ENCODE measurements around the gene HTR4. TPM values are rescaled to one million over a fixed set of nuclear protein-coding genes. Genes with fewer than 3 reads are reported as not detected.

Gene HTR4
- total and polyA plus RNA-seq, 2 of the 4 experiments (the other 2 are of a cell fraction), result not detected

DNA sequence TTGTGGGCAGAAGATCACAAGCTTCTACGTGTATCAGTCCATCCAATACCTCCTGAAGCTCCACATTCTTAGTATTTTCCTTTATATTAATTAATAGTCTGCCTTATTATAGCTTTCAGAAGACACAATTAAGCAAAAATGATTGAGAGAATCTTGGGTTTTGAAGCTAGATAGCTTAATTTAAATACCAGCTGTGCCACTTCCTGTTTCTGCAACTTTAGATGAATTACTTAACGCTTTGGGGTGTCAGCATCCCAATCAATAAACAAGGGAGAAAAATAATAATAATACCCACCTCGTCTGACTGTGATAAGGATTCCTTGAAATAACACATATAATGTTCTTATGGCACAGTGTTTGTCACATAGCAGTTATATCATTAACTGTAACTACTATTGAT lies 44.7 kb upstream of the HTR4 start:
- no peak overlapping the region for H2BK120ac ChIP-seq (ENCODE audit: low read depth, low read length)
- no peak for TF ChIP-seq ELK1 (IDR thresholded peaks at IDR 0.05; ENCODE audit: borderline replicate concordance, low read depth, low read length)
- no peak for TF ChIP-seq MAFK (IDR thresholded peaks at IDR 0.05; ENCODE audit: low read depth, low read length)
- TF ChIP-seq USF2 (IDR thresholded peaks at IDR 0.05; ENCODE audit: low read depth, low read length), result no peak
- no peak for TF ChIP-seq RAD21 (IDR thresholded peaks at IDR 0.05; ENCODE audit: low read length)
- no peak for TF ChIP-seq POLR2A (IDR thresholded peaks at IDR 0.05; ENCODE audit: low read depth, low read length)
- TF ChIP-seq NFE2L2 (IDR thresholded peaks at IDR 0.05; ENCODE audit: low read depth, low read length), result no peak
- TF ChIP-seq, protein P1, sequence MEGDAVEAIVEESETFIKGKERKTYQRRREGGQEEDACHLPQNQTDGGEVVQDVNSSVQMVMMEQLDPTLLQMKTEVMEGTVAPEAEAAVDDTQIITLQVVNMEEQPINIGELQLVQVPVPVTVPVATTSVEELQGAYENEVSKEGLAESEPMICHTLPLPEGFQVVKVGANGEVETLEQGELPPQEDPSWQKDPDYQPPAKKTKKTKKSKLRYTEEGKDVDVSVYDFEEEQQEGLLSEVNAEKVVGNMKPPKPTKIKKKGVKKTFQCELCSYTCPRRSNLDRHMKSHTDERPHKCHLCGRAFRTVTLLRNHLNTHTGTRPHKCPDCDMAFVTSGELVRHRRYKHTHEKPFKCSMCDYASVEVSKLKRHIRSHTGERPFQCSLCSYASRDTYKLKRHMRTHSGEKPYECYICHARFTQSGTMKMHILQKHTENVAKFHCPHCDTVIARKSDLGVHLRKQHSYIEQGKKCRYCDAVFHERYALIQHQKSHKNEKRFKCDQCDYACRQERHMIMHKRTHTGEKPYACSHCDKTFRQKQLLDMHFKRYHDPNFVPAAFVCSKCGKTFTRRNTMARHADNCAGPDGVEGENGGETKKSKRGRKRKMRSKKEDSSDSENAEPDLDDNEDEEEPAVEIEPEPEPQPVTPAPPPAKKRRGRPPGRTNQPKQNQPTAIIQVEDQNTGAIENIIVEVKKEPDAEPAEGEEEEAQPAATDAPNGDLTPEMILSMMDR (conservative IDR thresholded peaks at IDR 0.05; ENCODE audit: low read depth, low read length), result no peak
- no peak for TF ChIP-seq MXI1 (IDR thresholded peaks at IDR 0.05; ENCODE audit: borderline replicate concordance, low read depth, low read length)
- no peak for TF ChIP-seq CHD1 (IDR thresholded peaks at IDR 0.05; ENCODE audit: low read depth, low read length)
- no peak for TF ChIP-seq BHLHE40 (IDR thresholded peaks at IDR 0.05; ENCODE audit: low read depth, low read length)
- no peak for TF ChIP-seq CEBPB (IDR thresholded peaks at IDR 0.05; ENCODE audit: low read depth, low read length)
- TF ChIP-seq RCOR1 (IDR thresholded peaks at IDR 0.05; ENCODE audit: insufficient replicate concordance, low read length), result no peak
- TF ChIP-seq FOS (IDR thresholded peaks at IDR 0.05; ENCODE audit: low read depth, low read length), result no peak
- no peak for TF ChIP-seq MAZ (IDR thresholded peaks at IDR 0.05; ENCODE audit: borderline replicate concordance, low read depth, low read length)
- TF ChIP-seq RFX5 (IDR thresholded peaks at IDR 0.05; ENCODE audit: low read depth, low read length), result no peak
- TF ChIP-seq SMC3 (IDR thresholded peaks at IDR 0.05; ENCODE audit: low read depth, low read length), result no peak
- no peak overlapping the region for H3K4ac ChIP-seq (ENCODE audit: low read depth, low read length)
- dilution Hi-C loops (cut with HindIII; ENCODE audit: low sequenced_read_pairs, unreplicated experiment) (no loop called here), intact Hi-C loops (cut with micrococcal nuclease) (no loop called here), in situ Hi-C loops (cut with MboI; ENCODE audit: low sequenced_read_pairs) (no loop called here)
- H3K27ac ChIP-seq (ENCODE audit: insufficient read depth, low read length), result no peak overlapping the region
- no peaks in the 10 kb centered on the region for H3K79me1 ChIP-seq (ENCODE audit: low read depth in 1 of 2, low read length in 2 of 2)
- H2BK20ac ChIP-seq (ENCODE audit: low read depth, low read length), result no peak overlapping the region
- H2BK15ac ChIP-seq (ENCODE audit: low read depth, low read length), result no peak overlapping the region
- H3K4me1 ChIP-seq (ENCODE audit: control insufficient read depth, insufficient read depth, low read length), result no peaks in the 10 kb centered on the region
- ATAC-seq (ENCODE audit: low read depth) (no peak), DNase-seq (no peak)
- no peaks in the 10 kb centered on the region for H4K20me1 ChIP-seq (ENCODE audit: insufficient read depth, low read length)
- no peak overlapping the region for H3K9ac ChIP-seq (ENCODE audit: low read depth, low read length)
- no CpG with 5 or more reads among the region's 3 CpGs for WGBS, 2 experiments (ENCODE audit: extremely low coverage in 2 of 2, insufficient read length in 1 of 2)
- H3K9me1 ChIP-seq (ENCODE audit: insufficient read depth, low read length), result no peaks in the 10 kb centered on the region
- no peak overlapping the region for H3K14ac ChIP-seq (replicated peaks; ENCODE audit: low read depth, low read length)
- no peak overlapping the region for H2AFZ ChIP-seq (replicated peaks; ENCODE audit: low read length, poor library complexity)
- no peak overlapping the region for H3K56ac ChIP-seq (ENCODE audit: extremely low read depth, insufficient read depth, low read length)
- H3K27me3 ChIP-seq (ENCODE audit: control insufficient read depth, insufficient read depth, low read length), result no peaks in the 10 kb centered on the region
- no peak overlapping the region for H4K5ac ChIP-seq (ENCODE audit: low read depth, low read length)
- no peak overlapping the region for H3K23ac ChIP-seq (ENCODE audit: low read depth, low read length)
- no peak overlapping the region for H3K4me3 ChIP-seq (ENCODE audit: insufficient read depth, low read depth, low read length)
- no peaks in the 10 kb centered on the region for H3K9me3 ChIP-seq (ENCODE audit: control insufficient read depth, insufficient read depth, low read length)
- H2BK5ac ChIP-seq (ENCODE audit: low read depth, low read length, poor library complexity, severe bottlenecking), result no peak overlapping the region
- H3K4me2 ChIP-seq (ENCODE audit: low read depth, low read length), result no peak overlapping the region
- no peak overlapping the region for H4K8ac ChIP-seq (ENCODE audit: low read depth in 2 of 2, low read length in 2 of 2)
- no peaks in the 10 kb centered on the region for H3K36me3 ChIP-seq (ENCODE audit: control insufficient read depth, insufficient read depth, low read length)
- BruUV-seq (replicated peaks), result no TSS peak
- H2AK9ac ChIP-seq (replicated peaks; ENCODE audit: low read depth, low read length, poor library complexity), result no peak overlapping the region
- POLR2A ChIA-PET (ENCODE audit: unreplicated experiment), result no interaction called here
- CTCF ChIA-PET, result no interaction called here
- no peak overlapping the region for H3K18ac ChIP-seq (ENCODE audit: low read depth, low read length)
- no peak overlapping the region for H2AK5ac ChIP-seq (ENCODE audit: low read depth, low read length)
- H4K91ac ChIP-seq (ENCODE audit: insufficient read depth, low read depth, low read length), result no peak overlapping the region

All from IMR-90 (cell line).